DMS79 treated with DMSO at 0.1 percent for 48 hours (cell line): Measurements from ENCODE around the gene GRID1.

Experiments used
- DNase-seq: peaks from one replicate; lab custom pipeline; 2025; lab: John Stamatoyannopoulos, UW

Gene GRID1

GRCh38 chr10:85811405-85811804 lies 555.2 kb downstream of the GRID1 start:
- DNase-seq: no peak

- DNase-seq: no peak
Measured at GRCh38 chr10:85810674-85811073, 555.9 kb downstream of the GRID1 start.

- no peak for DNase-seq
Measured at GRCh38 chr10:85795460-85795859, 571.1 kb downstream of the GRID1 start.

GRCh38 chr10:85794553-85794952 lies 572.0 kb downstream of the GRID1 start:
- no peak for DNase-seq

GRCh38 chr10:85792533-85792858 lies 574.1 kb downstream of the GRID1 start:
- no peak for DNase-seq

- DNase-seq: no peak
Measured at GRCh38 chr10:85791818-85792532, 574.6 kb downstream of the GRID1 start.

GRCh38 chr10:85789982-85790789 lies 576.4 kb downstream of the GRID1 start:
- DNase-seq: no peak

GRCh38 chr10:85789125-85789524 lies 577.5 kb downstream of the GRID1 start:
- no peak for DNase-seq

- DNase-seq: no peak
Measured at GRCh38 chr10:85788570-85788969, 578.0 kb downstream of the GRID1 start.

- DNase-seq: no peak
Measured at GRCh38 chr10:85787881-85788280, 578.7 kb downstream of the GRID1 start.

GRCh38 chr10:85787393-85787792 lies 579.2 kb downstream of the GRID1 start:
- DNase-seq: no peak

GRCh38 chr10:85786401-85786899 lies 580.1 kb downstream of the GRID1 start:
- DNase-seq: no peak

- no peak for DNase-seq
Measured at GRCh38 chr10:85784792-85785191, 581.8 kb downstream of the GRID1 start.

GRCh38 chr10:85781404-85781803 lies 585.2 kb downstream of the GRID1 start:
- DNase-seq: no peak

- no peak for DNase-seq
Measured at GRCh38 chr10:85778074-85778473, 588.5 kb downstream of the GRID1 start.

GRCh38 chr10:85767891-85768290 lies 598.7 kb downstream of the GRID1 start:
- DNase-seq: no peak

GRCh38 chr10:85764108-85764507 lies 602.5 kb downstream of the GRID1 start:
- DNase-seq: no peak

- no peak for DNase-seq
Measured at GRCh38 chr10:85761906-85762445, 604.6 kb downstream of the GRID1 start.

- no peak for DNase-seq
Measured at GRCh38 chr10:85741626-85742300, 624.8 kb downstream of the GRID1 start.

- DNase-seq: no peak
Measured at GRCh38 chr10:85735997-85736396, 630.6 kb downstream of the GRID1 start.

GRCh38 chr10:85734791-85735190 lies 631.8 kb downstream of the GRID1 start:
- DNase-seq: no peak

- DNase-seq: no peak
Measured at GRCh38 chr10:85724215-85724614, 642.4 kb downstream of the GRID1 start.
